ENCODE results near the gene ID1. TPM values are rescaled to one million over a fixed set of nuclear protein-coding genes. Genes with fewer than 3 reads are reported as not detected.

Gene ID1
- total and polyA plus RNA-seq, 2 of the 13 experiments (the other 11 are each of a cell fraction or from before 2014, with no cell fraction given) = 320 to 419 TPM

- TF ChIP-seq MED8 (CRISPR knock-in tag; IDR thresholded peaks at IDR 0.05; ENCODE audit: insufficient replicate concordance) (no peak), ZNF430 (CRISPR knock-in tag; IDR thresholded peaks at IDR 0.05) (0 out of 2 replicates have a peak, but pooled peaks have one; percentile 3), ARNT (IDR thresholded peaks at IDR 0.05) (no peak), SNAI1 (CRISPR knock-in tag; IDR thresholded peaks at IDR 0.05; ENCODE audit: borderline replicate concordance) (peak; percentile 77; the same call in 1 of the 2 replicates), HNRNPUL1 (IDR thresholded peaks at IDR 0.05; ENCODE audit: low read depth, low read length) (no peak), ZBTB7B (CRISPR knock-in tag; IDR thresholded peaks at IDR 0.05) (no peak), GRHL1 (CRISPR knock-in tag; conservative IDR thresholded peaks at IDR 0.05) (no peak), MIER3 (CRISPR knock-in tag; IDR thresholded peaks at IDR 0.05; ENCODE audit: borderline replicate concordance) (no peak), ZNF496 (CRISPR knock-in tag; IDR thresholded peaks at IDR 0.05; ENCODE audit: insufficient replicate concordance) (no peak), TCF12 (IDR thresholded peaks at IDR 0.05) (no peak), TCF12 (CRISPR knock-in tag; IDR thresholded peaks at IDR 0.05) (no peak), MAX (IDR thresholded peaks at IDR 0.05) (no peak), CSRNP2 (CRISPR knock-in tag; conservative IDR thresholded peaks at IDR 0.05; ENCODE audit: low read depth) (0 out of 2 replicates have a peak, but pooled peaks have one; percentile 4), DBP (CRISPR knock-in tag; IDR thresholded peaks at IDR 0.05; ENCODE audit: not compliant biosample characterization) (no peak), REXO4 (CRISPR knock-in tag; IDR thresholded peaks at IDR 0.05; ENCODE audit: borderline replicate concordance) (peak; percentile 53; the same call in 1 of the 2 replicates), U2AF2 (IDR thresholded peaks at IDR 0.05; ENCODE audit: low read depth, low read length) (no peak), ZNF609 (CRISPR knock-in tag; IDR thresholded peaks at IDR 0.05; ENCODE audit: borderline replicate concordance) (no peak)
These were observed 32.9 kb upstream of the ID1 start (continued) for GRCh38 chr20:31572042-31572700.

Data from HepG2 (cell line).